Glomerular visceral epithelial cell (primary cell): Measurements from ENCODE around the gene MAD2L2.

Experiments used
- DNase-seq: peaks from one replicate; pipeline ENCODE4 v3.0.0-alpha.2; 2016; ENCODE audit errors: extremely low spot score

MAD2L2 gene

DNA sequence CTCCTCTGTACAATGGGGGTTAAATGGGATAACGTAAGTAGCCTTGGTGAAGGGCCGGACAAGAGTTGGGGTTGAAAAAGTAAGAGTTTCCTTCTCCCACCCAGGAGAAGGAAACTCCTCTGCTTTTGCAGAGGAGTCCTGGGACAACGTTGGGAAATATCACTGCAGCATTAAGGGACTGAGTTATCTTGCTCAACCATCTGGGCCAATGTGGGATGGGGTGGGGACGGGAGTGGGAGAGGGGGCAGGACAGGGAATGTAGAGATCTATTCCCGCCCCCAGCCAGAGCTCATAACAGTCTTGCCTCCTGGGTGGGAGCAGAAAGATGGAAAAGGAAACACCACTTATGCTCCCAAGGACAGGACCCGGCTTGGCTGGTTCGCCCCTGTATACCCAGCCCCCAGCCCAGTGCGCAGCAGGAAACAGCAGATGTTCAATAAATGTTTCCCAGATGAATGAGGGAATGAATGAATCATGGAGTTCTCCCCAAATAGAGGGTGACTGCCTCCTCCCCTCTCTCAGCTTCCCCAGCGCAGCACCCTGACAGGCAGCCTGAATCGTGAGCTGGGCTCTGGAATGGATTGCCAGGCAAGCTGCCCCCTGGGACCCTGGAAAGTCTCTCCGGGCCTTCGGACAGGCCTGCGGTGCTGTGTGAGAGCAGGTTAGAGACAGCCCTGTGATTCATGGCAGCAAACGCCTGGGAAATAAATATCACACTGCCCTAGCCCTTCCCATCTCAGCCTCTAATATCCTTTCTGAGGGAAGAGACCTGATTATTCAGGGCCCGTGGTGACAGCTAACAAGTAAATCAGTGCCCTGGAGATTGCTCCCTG lies 51.5 kb downstream of the MAD2L2 start:
- no peak for DNase-seq

DNA sequence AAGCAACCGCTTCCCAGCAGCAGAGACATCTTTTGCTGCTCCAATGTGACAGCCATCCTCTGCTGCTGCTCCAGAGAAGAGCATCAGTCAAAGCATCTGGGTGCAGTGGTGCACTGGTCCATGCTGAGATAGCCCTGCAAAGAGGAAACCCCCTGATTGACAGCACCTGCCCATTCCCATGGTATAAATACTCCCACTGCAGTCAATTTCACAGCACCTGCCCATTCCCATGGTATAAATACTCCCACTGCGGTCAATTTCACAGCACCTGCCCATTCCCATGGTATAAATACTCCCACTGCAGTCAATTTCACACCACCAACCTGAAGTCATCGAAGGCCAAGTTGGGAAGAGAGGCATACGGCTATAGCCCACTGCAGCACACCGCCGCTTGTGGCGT lies 52.2 kb downstream of the MAD2L2 start:
- no peak for DNase-seq

DNA sequence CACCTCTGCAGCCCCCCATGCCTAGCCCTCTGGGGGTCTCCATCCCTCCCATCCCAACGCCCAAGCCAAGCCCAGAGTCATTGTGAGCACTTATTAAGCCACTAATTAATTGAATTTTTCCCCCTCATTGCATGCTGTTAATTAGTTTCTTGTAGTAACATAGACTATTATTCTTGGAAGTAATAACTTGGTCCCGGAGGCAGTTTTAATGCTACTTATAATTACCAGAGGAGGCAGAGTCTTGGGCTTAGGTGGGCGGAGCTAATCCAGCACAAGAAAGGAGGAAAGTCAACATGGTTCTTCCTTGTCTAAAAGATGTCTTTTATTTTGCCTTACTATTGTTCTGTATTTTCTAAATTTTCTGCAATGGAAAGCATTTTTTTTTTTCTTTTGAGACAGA lies 54.4 kb downstream of the MAD2L2 start:
- DNase-seq, result no peak
